Common myeloid progenitor, CD34-positive (primary cell): Measurements from ENCODE around the gene NIFK.
"Not testable (repeated sequence)": the region's sequence is repeated elsewhere in the genome, so short reads cannot be mapped to it uniquely, and the experiment has no call there.

ENCODE experiments used
- CTCF ChIA-PET: fragments of 350-600 bp; sonication (Branson Sonifier 250); formaldehyde crosslinking; loops from one replicate; lab custom pipeline; 2021; ENCODE audit warnings: antibody characterized with exemption; lab: Charles Lee
- POLR2A ChIA-PET: fragments of 350-600 bp; sonication (Branson Sonifier 250); formaldehyde crosslinking; loops from one replicate; lab custom pipeline; 2021; ENCODE audit warnings: antibody characterized with exemption; lab: Charles Lee
- DNase-seq, 3 donors: peaks; one replicate each; pipeline versions ENCODE4 v3.0.0 to v3.0.0-alpha.2; 2013
- H3K27ac ChIP-seq, 2 experiments: 1 replicate in 1 of 2; 2 replicates in 1 of 2; pipeline ENCODE4 v1.7.0; 2013; ENCODE audit warnings: inconsistent platforms in 2 of 2, low read length in 2 of 2, mild to moderate bottlenecking in 2 of 2, low read depth in 1 of 2, moderate library complexity in 1 of 2; ENCODE audit not compliant: severe bottlenecking in 2 of 2, insufficient read depth in 1 of 2, poor library complexity in 1 of 2
- H3K27me3 ChIP-seq, 5 experiments: replicated peaks in 2 of 5; 1 replicate in 3 of 5; 2 replicates in 2 of 5; pipeline versions ENCODE4 v1.6.1 to v1.7.0; 2013; ENCODE audit warnings: low read length in 4 of 5, mild to moderate bottlenecking in 2 of 5, moderate library complexity in 2 of 5, inconsistent platforms in 1 of 5; ENCODE audit not compliant: insufficient read depth in 5 of 5, control insufficient read depth in 4 of 5
- H3K36me3 ChIP-seq, 4 experiments: 1 replicate in 2 of 4; 2 replicates in 2 of 4; pipeline versions ENCODE4 v1.6.1 to v1.7.0; 2013; ENCODE audit warnings: low read length in 3 of 4, control low read depth in 1 of 4, mild to moderate bottlenecking in 1 of 4; ENCODE audit not compliant: control insufficient read depth in 4 of 4, insufficient read depth in 4 of 4
- H3K4me1 ChIP-seq, 4 experiments: 1 replicate in 3 of 4; 2 replicates in 1 of 4; pipeline versions ENCODE4 v1.6.1 to v1.7.1; 2013; ENCODE audit warnings: low read length in 3 of 4, mild to moderate bottlenecking in 3 of 4, control low read depth in 1 of 4, inconsistent platforms in 1 of 4, moderate library complexity in 1 of 4; ENCODE audit not compliant: control insufficient read depth in 4 of 4, insufficient read depth in 4 of 4; ENCODE audit errors: control extremely low read depth in 1 of 4
- H3K4me3 ChIP-seq, 7 experiments: 1 replicate in 4 of 7; 2 replicates in 3 of 7; pipeline versions ENCODE4 v1.5.1 to v1.7.0; 2013; ENCODE audit warnings: mild to moderate bottlenecking in 7 of 7, low read length in 6 of 7, moderate library complexity in 6 of 7, inconsistent platforms in 2 of 7, low read depth in 2 of 7, control low read depth in 1 of 7; ENCODE audit not compliant: insufficient read depth in 4 of 7, control insufficient read depth in 1 of 7; ENCODE audit errors: extremely low read depth in 1 of 7
- H3K9me3 ChIP-seq, 5 experiments: 1 replicate in 4 of 5; 2 replicates in 1 of 5; pipeline versions ENCODE4 v1.6.1 to v1.7.1; 2013; ENCODE audit warnings: low read length in 4 of 5, mild to moderate bottlenecking in 2 of 5, inconsistent platforms in 1 of 5, low read depth in 1 of 5, moderate library complexity in 1 of 5; ENCODE audit not compliant: control insufficient read depth in 4 of 5, insufficient read depth in 2 of 5; ENCODE audit errors: control extremely low read depth in 1 of 5
- WGBS: methylation state at CpG from one replicate; pipeline ENCODE4 v1.1.5; 2013; ENCODE audit not compliant: insufficient coverage; 5-methylcytosine and 5-hydroxymethylcytosine counted together

NIFK gene

GRCh38 chr2:121697108-121697631 is 39.5 kb downstream of the NIFK start:
- POLR2A ChIA-PET, result no interaction called here
- CTCF ChIA-PET, result no interaction called here
- H3K36me3 ChIP-seq, result no peaks in the 10 kb centered on the region
- H3K4me3 ChIP-seq, result no peak overlapping the region
- DNase-seq, result no peak
- no peak overlapping the region for H3K27ac ChIP-seq
- H3K9me3 ChIP-seq, result no peaks in the 10 kb centered on the region
- no peaks in the 10 kb centered on the region for H3K27me3 ChIP-seq
- peaks cover 6 to 30% (median 20%) of the 10 kb centered on the region in 4 experiments for H3K4me1 ChIP-seq
- 66% methylated on average over 4 of the region's 4 CpGs for WGBS

GRCh38 chr2:121696410-121696930 is 40.2 kb downstream of the NIFK start:
- no peaks in the 10 kb centered on the region for H3K36me3 ChIP-seq
- H3K27ac ChIP-seq, result no peak overlapping the region
- ChIA-PET POLR2A (no interaction called here), CTCF (no interaction called here)
- no peak for DNase-seq
- peaks cover 6 to 30% (median 20%) of the 10 kb centered on the region in 4 experiments for H3K4me1 ChIP-seq
- 98% methylated on average over 7 of the region's 7 CpGs for WGBS
- no peak overlapping the region for H3K4me3 ChIP-seq
- no peaks in the 10 kb centered on the region for H3K9me3 ChIP-seq
- H3K27me3 ChIP-seq, result no peaks in the 10 kb centered on the region

GRCh38 chr2:121695171-121695451 is 41.6 kb downstream of the NIFK start:
- H3K4me3 ChIP-seq, result no peak overlapping the region
- H3K36me3 ChIP-seq, result no peaks in the 10 kb centered on the region
- no peak overlapping the region for H3K27ac ChIP-seq
- H3K4me1 ChIP-seq, result peaks cover 3 to 17% (median 15%) of the 10 kb centered on the region in 4 experiments
- WGBS, result no CpG with 5 or more reads among the region's 2 CpGs
- H3K27me3 ChIP-seq, result no peaks in the 10 kb centered on the region
- H3K9me3 ChIP-seq, result no peaks in the 10 kb centered on the region
- ChIA-PET CTCF (no interaction called here), POLR2A (no interaction called here)
- no peak for DNase-seq

- WGBS, result 97% methylated on average over 4 of the region's 6 CpGs
- H3K9me3 ChIP-seq, result no peaks in the 10 kb centered on the region
- no peak for DNase-seq
- ChIA-PET POLR2A (no interaction called here), CTCF (no interaction called here)
- H3K27ac ChIP-seq, result no peak overlapping the region
- no peaks in the 10 kb centered on the region for H3K36me3 ChIP-seq
- H3K4me3 ChIP-seq, result no peak overlapping the region
- peaks cover 0 to 12% (median 9%) of the 10 kb centered on the region in 4 experiments for H3K4me1 ChIP-seq
- H3K27me3 ChIP-seq, result no peaks in the 10 kb centered on the region
Measured at GRCh38 chr2:121694398-121695170, 42.1 kb downstream of the NIFK start.

- CTCF ChIA-PET, result interaction anchor here (0.5 kb wide), 1 partner anchor 40 kb away, joined by 3 read pairs; no protein-coding TSS in a partner anchor
- POLR2A ChIA-PET, result not testable (repeated sequence)
- 100% methylated on average over 2 of the region's 3 CpGs for WGBS
Measured at GRCh38 chr2:121690572-121690971, 46.1 kb downstream of the NIFK start.

GRCh38 chr2:121690095-121690494 is 46.6 kb downstream of the NIFK start:
- no peak overlapping the region for H3K4me3 ChIP-seq
- no peaks in the 10 kb centered on the region for H3K36me3 ChIP-seq
- H3K4me1 ChIP-seq, result no peaks in the 10 kb centered on the region
- DNase-seq, result no peak
- no peaks in the 10 kb centered on the region for H3K9me3 ChIP-seq
- 100% methylated on average over 3 of the region's 6 CpGs for WGBS
- no peak overlapping the region for H3K27ac ChIP-seq
- ChIA-PET CTCF (interaction anchor here (0.5 to 0.7 kb wide), 3 partner anchors 18 to 40 kb away, joined by 3 read pairs; no protein-coding TSS in a partner anchor), POLR2A (no interaction called here)
- no peaks in the 10 kb centered on the region for H3K27me3 ChIP-seq

More at GRCh38 chr2:121690572-121690971, 46.1 kb downstream of the NIFK start:
- H3K36me3 ChIP-seq, H3K9me3 ChIP-seq, DNase-seq, H3K4me1 ChIP-seq, H3K27ac ChIP-seq, H3K4me3 ChIP-seq, H3K27me3 ChIP-seq: not testable (repeated sequence)

GRCh38 chr2:121689356-121689755 is 47.3 kb downstream of the NIFK start:
- no peaks in the 10 kb centered on the region for H3K36me3 ChIP-seq
- CTCF ChIA-PET, result interaction anchor here (0.6 to 1.3 kb wide), 5 partner anchors 18 to 102 kb away, joined by 3 to 4 read pairs (median 3); no protein-coding TSS in a partner anchor
- no peaks in the 10 kb centered on the region for H3K27me3 ChIP-seq
- no peak overlapping the region for H3K27ac ChIP-seq
- POLR2A ChIA-PET, result no interaction called here
- 100% methylated on average over 3 of the region's 4 CpGs for WGBS
- no peaks in the 10 kb centered on the region for H3K4me1 ChIP-seq
- DNase-seq, result peak; percentile 32 to 35 (median 34)
- H3K9me3 ChIP-seq, result no peaks in the 10 kb centered on the region
- no peak overlapping the region for H3K4me3 ChIP-seq
